GM19351 (cell line): ENCODE data around the gene PLPP1.

Experiments used
- ATAC-seq: cut with Tn5 transposase; IDR thresholded peaks from one replicate; pipeline ENCODE4 v1.9.1; 2021; ENCODE audit warnings: mild to moderate bottlenecking, moderate library complexity; ENCODE audit not compliant: unreplicated experiment

The PLPP1 gene

DNA sequence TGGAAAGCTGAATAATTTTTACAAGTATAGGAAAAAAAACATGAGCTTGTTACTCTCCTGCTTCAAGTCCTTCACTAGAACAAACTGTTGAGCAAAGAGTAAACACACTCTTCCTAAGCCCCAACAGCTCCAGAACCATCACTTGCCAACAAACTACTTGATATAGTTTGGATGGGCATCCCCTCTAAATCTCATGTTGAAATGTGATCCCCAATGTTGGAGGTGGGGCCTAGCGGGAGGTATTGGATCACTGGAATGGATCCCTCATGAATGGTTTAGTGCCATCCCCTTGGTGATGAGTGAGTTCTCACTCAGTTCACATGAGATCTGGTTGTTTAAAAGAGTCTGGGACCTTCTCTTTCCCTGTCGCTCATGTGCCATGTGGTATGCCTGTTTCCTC lies 82.8 kb downstream of the PLPP1 start:
- ATAC-seq = no peak

- ATAC-seq = no peak
These were observed 84.6 kb downstream of the PLPP1 start for GRCh38 chr5:55450050-55450765.

DNA sequence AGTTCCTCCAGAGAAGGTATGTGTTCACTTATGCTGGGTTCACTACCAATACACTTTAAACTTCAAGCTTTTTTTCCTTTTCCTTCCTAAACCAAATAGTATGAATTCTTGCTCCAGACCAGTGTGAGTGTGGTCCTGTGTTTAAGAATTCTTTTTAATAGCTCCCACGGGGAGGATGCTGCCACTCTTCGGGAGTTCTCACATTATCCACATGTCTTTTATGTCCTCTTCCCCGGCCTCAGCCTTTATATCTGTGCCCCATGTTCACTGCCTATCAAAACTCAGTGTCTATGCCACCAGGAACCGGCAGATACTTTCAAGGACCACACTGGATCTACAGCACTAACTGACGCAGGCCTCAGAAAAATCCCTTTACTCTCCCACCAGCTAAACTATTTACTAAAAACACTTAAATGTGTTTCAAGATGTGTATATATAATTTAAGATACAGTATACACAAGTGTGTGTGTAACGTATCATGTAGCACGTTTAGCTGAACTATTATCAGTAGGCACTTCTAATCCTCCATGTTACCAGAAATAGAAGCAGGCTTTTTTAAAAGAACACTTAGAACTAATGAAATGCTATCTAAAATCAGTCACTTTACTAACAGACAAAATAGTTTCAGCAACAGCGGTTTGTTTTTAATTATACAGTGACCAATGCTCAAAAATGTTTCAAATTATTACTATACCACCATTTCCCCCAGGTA lies 88.0 kb downstream of the PLPP1 start:
- no peak for ATAC-seq

GRCh38 chr5:55445791-55446190 lies 89.0 kb downstream of the PLPP1 start:
- no peak for ATAC-seq

- no peak for ATAC-seq
These were observed 92.8 kb downstream of the PLPP1 start for GRCh38 chr5:55441954-55442353.

DNA sequence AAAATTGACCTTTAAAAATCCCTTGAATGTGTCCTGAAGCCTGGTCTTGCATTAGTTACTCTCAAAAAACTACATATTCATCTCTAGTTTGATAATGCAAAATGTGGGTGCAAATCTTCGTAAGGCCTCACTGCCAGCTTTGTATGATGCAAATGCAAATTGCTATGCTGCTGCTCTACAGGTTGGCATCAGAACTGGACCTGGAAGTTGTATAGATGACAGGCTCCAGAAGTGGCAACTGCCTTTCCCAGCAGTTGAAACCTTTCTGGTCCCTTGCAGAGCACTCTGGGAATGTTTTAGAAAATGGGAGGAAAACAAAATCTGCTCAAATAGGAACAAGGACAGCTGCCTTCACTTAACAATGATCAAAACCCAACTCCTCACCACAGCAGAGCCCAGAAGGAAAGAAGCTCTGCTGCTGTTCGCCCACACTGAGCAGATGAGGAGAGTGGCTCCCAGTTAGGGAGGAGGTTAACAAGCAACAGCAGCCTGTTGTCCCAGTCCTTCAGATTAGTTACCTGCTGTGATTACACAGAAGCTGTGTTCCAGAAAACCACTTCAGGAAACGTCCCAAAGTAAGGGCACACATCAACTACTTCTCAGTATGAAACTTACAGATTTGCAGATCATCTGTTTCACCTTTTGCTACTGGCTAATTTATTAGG lies 93.5 kb downstream of the PLPP1 start:
- ATAC-seq = no peak

- ATAC-seq = peak; percentile 47
These were observed 94.5 kb downstream of the PLPP1 start for GRCh38 chr5:55440188-55440646.

DNA sequence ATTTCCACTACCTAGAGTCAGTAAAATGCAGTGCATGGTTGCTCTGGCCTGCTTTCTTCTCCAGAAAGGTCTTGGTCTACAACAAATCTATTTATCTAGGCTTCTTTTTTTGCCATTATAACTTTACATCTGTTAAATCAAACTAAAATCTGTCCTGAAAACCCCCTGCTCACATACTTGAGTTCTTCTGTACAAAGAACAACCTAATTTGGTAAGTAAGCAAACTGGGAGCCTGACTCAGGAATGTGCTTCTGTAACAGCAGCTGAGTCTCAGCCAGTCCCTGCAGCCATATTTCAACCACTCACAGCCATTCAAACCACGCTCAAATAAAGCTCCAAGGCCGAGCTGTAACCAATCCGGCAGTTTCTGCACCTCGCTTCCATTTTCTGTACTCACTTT lies 95.8 kb downstream of the PLPP1 start:
- no peak for ATAC-seq

GRCh38 chr5:55437859-55438206 lies 96.9 kb downstream of the PLPP1 start:
- no peak for ATAC-seq

DNA sequence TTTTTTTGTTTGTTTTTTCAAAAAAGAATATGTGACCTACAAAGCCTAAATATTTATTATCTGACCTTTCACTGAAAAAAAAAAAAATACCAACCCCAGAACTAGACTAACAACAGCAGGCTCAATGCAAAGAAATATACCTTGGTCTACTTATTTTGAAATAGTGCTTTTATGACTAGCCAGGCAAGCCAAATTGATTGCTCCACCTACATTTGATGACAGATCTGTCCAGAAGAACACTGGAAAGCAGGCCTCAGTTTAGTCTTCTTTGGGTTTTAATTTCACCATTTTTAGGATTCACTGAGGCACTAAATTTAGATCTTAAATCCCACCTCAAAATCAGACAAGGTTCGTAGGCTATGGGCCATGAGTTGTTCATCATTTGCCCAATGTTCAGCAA lies 97.3 kb downstream of the PLPP1 start:
- no peak for ATAC-seq

DNA sequence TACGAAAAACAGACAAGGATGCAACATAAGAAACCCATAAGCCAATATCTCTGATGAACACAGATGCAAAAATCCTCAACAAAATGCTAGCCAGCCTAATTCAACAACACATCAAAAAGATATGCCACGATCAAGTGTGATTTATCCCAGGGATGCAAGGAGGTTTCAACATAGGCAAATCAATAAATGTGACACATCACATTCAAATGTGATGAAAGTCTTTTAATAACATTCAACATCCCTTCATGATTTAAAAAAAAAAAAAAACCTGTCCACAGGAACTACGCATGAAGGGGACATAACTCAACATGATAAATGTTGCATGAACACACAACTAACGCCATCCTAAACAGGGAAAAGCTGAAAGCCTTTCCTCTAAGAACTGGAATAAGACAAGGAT lies 102.2 kb downstream of the PLPP1 start:
- no peak for ATAC-seq

- ATAC-seq = no peak
These were observed 105.0 kb downstream of the PLPP1 start for GRCh38 chr5:55429613-55430253.

DNA sequence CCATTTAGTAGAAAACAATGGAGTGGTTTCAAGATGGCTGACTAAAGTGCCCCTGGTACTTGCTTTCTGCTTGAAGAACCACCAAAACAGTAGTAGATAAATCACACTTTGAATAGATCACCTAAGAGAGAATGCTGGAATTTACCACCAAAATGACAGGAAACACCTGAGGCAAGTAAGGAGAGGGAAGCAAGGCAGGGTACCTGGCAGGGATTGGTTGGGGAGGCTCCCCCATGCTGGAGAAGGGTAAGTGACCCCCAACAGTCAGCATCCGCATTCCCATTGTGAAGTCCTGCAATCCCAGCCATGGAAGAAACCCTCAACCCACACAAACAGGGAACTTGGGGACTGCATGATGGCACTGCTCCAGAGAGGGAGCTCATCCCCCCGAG lies 105.5 kb downstream of the PLPP1 start:
- ATAC-seq = no peak

GRCh38 chr5:55427157-55427556 lies 107.6 kb downstream of the PLPP1 start:
- ATAC-seq = no peak

- ATAC-seq = no peak
These were observed 108.3 kb downstream of the PLPP1 start for GRCh38 chr5:55426455-55426854.

DNA sequence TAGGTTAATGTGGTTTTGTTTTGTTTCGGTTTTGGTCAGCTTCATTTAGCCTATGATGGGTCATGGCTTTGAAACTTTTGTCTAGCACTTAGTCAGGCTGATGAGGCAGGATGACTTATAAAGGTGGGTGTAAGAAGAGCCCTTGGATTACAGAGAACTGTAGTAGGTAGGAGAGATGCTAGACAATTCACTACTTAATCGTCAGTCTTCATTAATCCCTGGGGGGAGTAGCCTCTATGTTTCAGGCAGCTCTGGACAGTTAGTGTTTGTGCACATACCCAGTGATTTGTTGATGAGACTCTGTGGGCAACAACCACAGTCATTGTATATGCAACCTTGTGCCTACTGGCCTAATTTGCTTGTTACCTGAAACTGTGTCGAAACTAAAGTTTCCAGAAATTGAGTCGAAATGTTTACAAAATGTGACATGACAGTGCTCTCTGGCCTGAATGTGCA lies 113.7 kb downstream of the PLPP1 start:
- ATAC-seq = peak; percentile 95

DNA sequence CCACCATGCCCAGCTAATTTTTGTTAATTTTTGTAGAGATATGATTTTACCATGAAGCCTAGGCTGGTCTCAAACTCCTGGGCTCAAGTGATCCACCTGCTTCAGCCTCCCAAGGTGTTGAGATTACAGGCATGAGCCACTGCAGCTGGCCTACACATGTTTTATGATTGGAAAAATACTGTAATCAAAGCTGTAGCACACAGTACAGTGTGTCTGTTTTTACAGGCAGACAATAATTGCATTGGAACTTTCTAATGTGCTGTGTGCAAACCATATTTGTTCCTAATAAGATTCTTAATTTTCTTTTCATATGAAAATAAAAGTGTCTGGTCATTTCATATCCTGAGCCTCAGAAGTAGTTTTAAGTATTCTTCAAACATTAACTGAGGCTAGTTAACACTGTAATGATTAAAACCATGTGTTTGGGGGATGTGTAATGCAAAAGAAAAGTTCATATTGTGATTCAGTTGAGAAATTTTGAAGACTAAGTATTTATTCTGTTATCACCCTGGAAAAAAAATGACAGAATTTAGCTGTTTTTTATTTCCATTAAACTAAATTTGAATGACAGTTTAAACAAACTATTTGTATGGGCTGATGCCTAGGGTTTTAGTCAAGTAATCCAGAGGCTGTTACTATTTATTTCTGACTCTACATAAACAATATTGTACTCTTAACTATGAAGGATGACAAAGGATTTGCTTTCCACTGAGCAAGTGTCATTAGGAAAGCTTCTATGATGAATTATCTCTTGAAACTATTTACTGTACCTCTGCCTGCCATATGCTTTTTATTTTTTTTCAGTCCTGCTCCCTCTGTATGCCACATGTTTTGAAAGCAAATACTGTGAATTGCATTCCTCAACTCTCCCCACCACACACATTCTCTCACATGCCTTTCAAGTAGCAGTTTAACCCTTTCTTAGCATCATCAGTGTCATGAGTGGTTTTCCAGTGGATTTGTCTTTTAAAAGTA lies 115.5 kb downstream of the PLPP1 start:
- no peak for ATAC-seq

DNA sequence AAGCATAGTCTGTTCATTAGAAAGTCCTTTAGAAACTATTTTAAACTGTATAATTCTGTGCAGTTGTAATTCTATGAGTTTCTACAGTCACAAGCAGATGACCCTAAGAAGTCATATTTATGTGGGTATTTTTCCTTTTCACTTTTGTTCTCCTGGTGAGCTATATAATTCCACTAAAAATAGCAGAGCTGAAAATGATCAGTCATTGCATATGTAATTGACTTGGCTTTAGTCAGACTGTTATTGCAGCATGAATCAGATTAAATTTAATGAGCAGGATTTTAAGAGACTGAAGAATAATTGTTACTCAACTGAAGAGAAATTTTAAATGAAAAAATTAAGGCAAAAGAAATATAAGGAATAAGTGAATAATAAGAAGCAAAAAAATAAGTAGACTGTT lies 118.5 kb downstream of the PLPP1 start:
- ATAC-seq = no peak

DNA sequence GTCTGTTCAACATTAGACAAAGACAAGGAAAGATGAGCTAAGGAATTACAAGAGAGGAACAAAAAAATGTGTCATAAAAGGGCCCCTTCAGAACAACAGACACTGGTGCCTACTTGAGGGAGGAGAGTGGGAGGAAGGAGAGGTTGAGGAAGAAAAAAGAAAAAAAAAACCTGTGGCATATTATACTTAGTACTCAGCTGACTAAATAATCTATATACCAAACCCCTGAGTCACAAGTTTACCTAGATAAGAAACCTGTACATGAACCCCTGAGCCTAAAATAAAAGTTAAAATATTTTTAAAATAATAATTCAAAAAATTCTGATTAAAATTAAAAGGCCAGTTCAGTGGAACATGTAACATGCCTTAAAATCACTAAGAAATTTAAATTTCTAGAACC lies 119.7 kb downstream of the PLPP1 start:
- no peak for ATAC-seq

DNA sequence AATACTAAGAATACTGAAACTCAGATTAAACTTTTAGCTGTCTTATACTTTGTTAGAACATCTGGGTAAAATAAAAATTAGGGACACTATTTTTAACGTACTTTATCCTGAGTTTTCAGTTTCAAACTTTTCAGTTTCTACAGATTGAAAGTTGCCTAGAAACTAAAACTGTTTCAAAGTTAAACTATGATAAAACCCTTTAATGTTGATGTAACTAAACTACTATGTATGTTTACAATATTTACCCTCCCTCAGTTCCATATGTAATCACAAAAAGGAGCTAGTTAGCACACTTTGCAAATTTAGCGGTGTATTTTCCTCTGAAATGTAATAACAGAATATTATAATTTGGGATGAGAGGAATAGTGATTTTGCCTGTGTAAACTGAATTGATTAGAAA lies 121.1 kb downstream of the PLPP1 start:
- ATAC-seq = no peak
